ENCODE data around the gene TYK2. TPM values are rescaled to one million over a fixed set of nuclear protein-coding genes. Genes with fewer than 3 reads are reported as not detected.

TYK2 gene
- total and polyA plus RNA-seq, 2 of the 13 experiments (the other 11 are each of a cell fraction or from before 2014, with no cell fraction given), result 38.8 to 60.1 TPM

DNA sequence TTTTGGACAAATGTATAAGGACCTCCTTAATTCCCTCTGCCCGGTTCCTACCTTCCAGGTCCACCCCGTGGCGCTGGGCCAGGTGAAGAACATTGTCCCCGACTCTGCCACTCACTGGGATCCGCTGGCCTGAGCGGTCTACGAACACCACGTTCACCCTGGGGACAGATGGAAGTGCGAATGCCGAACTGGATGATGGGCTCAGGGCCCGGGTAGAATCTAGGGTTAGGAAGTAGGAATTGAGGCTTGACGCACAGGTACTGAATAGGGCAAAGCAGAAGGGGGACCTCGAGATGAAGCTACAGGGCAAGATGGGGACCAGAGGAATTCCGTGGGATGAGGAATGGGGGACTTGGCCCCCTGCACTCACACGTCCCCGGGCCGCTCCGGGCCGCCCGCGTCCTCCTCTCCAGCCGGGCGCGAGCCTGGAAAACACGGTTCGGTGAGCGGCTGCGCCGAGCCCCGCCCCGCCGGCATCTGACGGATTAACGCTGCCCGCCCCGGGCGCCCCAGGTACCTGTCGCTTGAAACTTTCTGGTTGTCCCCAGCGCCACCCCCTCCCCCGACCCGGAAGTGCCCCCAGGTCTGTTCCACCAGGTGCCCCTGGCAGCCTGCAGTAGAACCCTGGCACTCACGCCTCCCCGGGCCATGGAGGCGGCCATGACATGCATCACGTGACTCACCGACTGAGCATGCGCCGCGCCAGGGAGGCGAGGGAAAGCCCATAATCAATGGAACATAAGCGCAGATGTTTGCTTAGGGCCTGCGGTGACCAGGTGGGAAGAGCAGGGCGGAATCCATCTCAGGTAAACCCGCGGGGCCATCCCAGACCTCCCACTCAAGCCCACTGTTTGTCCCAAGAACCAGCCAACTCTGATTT lies 64.8 kb downstream of the TYK2 start, which contains the start of gene FDX2 (continued):
- TF ChIP-seq POLR2AphosphoS5 (IDR thresholded peaks at IDR 0.05; ENCODE audit: low read depth, low read length) (peak; percentile 83), CEBPG (CRISPR knock-in tag; IDR thresholded peaks at IDR 0.05) (no peak), EEA1 (CRISPR knock-in tag; IDR thresholded peaks at IDR 0.05; ENCODE audit: borderline replicate concordance) (no peak), ZNF510 (CRISPR knock-in tag; IDR thresholded peaks at IDR 0.05; ENCODE audit: low read depth) (0 out of 2 replicates have a peak, but pooled peaks have one; percentile 41), MATR3 (CRISPR knock-in tag; IDR thresholded peaks at IDR 0.05) (no peak), TOE1 (CRISPR knock-in tag; IDR thresholded peaks at IDR 0.05) (peak; percentile 34; the same call in 1 of the 2 replicates), PHF20 (CRISPR knock-in tag; IDR thresholded peaks at IDR 0.05) (peak; percentile 89), ZNF557 (CRISPR knock-in tag; IDR thresholded peaks at IDR 0.05) (no peak), HOXA7 (CRISPR knock-in tag; IDR thresholded peaks at IDR 0.05) (no peak), ZNF556 (CRISPR knock-in tag; IDR thresholded peaks at IDR 0.05; ENCODE audit: borderline replicate concordance) (no peak), RBM22 (optimal IDR thresholded peaks at IDR 0.05; ENCODE audit: low read length) (peak; percentile 98), RARA (CRISPR knock-in tag; IDR thresholded peaks at IDR 0.05) (0 out of 2 replicates have a peak, but pooled peaks have one; percentile 7), POLR2A (IDR thresholded peaks at IDR 0.05; ENCODE audit: insufficient read depth in 1 of 2, low read depth in 2 of 2, low read length in 2 of 2) (peak; percentile 59 to 87), ZNF652 (CRISPR knock-in tag; IDR thresholded peaks at IDR 0.05; ENCODE audit: borderline replicate concordance, low read depth) (no peak), NFATC3 (CRISPR knock-in tag; IDR thresholded peaks at IDR 0.05) (no peak), ZNF776 (CRISPR knock-in tag; IDR thresholded peaks at IDR 0.05) (no peak), REXO4 (CRISPR knock-in tag; IDR thresholded peaks at IDR 0.05; ENCODE audit: borderline replicate concordance) (no peak), ZNF713 (CRISPR knock-in tag; IDR thresholded peaks at IDR 0.05) (no peak), NBN (conservative IDR thresholded peaks at IDR 0.05) (no peak)
- TF ChIP-seq, protein P1, sequence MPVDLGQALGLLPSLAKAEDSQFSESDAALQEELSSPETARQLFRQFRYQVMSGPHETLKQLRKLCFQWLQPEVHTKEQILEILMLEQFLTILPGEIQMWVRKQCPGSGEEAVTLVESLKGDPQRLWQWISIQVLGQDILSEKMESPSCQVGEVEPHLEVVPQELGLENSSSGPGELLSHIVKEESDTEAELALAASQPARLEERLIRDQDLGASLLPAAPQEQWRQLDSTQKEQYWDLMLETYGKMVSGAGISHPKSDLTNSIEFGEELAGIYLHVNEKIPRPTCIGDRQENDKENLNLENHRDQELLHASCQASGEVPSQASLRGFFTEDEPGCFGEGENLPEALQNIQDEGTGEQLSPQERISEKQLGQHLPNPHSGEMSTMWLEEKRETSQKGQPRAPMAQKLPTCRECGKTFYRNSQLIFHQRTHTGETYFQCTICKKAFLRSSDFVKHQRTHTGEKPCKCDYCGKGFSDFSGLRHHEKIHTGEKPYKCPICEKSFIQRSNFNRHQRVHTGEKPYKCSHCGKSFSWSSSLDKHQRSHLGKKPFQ (CRISPR knock-in tag; IDR thresholded peaks at IDR 0.05; ENCODE audit: insufficient replicate concordance), result no peak
- TF ChIP-seq, protein P2, sequence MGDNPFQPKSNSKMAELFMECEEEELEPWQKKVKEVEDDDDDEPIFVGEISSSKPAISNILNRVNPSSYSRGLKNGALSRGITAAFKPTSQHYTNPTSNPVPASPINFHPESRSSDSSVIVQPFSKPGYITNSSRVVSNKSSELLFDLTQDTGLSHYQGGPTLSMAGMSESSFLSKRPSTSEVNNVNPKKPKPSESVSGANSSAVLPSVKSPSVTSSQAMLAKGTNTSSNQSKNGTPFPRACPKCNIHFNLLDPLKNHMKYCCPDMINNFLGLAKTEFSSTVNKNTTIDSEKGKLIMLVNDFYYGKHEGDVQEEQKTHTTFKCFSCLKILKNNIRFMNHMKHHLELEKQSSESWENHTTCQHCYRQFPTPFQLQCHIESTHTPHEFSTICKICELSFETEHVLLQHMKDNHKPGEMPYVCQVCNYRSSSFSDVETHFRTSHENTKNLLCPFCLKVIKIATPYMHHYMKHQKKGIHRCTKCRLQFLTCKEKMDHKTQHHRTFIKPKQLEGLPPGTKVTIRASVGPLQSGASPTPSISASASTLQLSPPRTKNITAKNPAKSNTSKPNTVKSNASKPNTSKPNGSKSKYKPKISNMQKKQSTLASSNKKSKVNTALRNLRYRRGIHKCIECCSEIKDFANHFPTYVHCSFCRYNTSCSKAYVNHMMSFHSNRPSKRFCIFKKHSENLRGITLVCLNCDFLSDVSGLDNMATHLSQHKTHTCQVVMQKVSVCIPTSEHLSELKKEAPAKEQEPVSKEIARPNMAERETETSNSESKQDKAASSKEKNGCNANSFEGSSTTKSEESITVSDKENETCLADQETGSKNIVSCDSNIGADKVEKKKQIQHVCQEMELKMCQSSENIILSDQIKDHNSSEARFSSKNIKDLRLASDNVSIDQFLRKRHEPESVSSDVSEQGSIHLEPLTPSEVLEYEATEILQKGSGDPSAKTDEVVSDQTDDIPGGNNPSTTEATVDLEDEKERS (CRISPR knock-in tag; IDR thresholded peaks at IDR 0.05), result no peak
- TF ChIP-seq, protein P3, sequence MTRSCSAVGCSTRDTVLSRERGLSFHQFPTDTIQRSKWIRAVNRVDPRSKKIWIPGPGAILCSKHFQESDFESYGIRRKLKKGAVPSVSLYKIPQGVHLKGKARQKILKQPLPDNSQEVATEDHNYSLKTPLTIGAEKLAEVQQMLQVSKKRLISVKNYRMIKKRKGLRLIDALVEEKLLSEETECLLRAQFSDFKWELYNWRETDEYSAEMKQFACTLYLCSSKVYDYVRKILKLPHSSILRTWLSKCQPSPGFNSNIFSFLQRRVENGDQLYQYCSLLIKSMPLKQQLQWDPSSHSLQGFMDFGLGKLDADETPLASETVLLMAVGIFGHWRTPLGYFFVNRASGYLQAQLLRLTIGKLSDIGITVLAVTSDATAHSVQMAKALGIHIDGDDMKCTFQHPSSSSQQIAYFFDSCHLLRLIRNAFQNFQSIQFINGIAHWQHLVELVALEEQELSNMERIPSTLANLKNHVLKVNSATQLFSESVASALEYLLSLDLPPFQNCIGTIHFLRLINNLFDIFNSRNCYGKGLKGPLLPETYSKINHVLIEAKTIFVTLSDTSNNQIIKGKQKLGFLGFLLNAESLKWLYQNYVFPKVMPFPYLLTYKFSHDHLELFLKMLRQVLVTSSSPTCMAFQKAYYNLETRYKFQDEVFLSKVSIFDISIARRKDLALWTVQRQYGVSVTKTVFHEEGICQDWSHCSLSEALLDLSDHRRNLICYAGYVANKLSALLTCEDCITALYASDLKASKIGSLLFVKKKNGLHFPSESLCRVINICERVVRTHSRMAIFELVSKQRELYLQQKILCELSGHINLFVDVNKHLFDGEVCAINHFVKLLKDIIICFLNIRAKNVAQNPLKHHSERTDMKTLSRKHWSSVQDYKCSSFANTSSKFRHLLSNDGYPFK (CRISPR knock-in tag; IDR thresholded peaks at IDR 0.05; ENCODE audit: borderline replicate concordance), result peak; percentile 79; the same call in 1 of the 2 replicates
